Measurements from ENCODE around the gene ULK1. TPM values are rescaled to one million over a fixed set of nuclear protein-coding genes. Genes with fewer than 3 reads are reported as not detected.

ULK1 gene
- total RNA-seq, 1 experiment from 2014 or later: 21.7 TPM

DNA sequence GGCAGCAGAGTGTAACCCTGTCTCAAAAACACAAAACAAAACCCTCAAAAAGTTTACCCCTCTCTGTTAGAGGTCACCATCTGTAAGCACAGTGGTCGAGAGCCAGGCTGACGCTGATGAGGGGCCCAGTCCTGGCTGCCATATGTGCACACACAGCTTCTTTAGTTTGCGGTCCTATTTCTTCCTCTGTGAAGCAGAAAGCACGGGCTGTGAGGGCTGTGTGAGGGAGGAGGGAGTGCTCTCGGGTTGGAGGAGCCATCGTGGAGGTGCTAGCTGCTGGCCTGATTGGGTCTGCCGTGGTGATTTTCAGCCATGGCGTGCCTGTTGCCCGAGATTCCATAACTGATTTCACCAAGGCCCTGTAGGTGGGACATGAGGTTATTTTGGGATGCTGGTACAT is 3.5 kb downstream of the ULK1 start:
- no TSS peak for BruUV-seq (replicated peaks)
- POLR2A ChIA-PET: interaction anchor here (1.6 to 2.6 kb wide), 3 partner anchors 10 to 59 kb away, joined by 3 to 14 read pairs (median 3); no protein-coding TSS in a partner anchor

DNA sequence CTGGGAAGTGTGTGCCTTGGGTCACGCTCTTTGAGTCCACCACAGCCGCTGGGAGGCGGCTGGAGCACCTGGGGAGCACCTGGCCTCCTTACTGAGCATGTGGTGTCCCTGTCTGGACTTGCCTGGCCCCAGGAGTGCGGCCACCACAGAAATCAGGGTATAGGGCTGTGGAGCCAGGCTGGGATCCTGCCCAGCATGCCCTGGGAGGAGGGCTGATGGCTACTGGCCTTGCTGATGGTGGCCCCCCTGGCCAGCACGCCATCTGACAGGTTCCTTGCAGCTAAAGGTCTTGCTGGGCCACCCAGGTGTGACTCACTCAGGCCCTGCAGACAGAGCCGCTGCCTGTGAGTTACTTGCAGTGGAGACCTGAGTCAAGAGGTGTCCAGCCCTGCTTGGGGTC is 6.0 kb downstream of the ULK1 start:
- H3K27ac Mint-ChIP-seq (ENCODE audit: low read depth, unreplicated experiment): no peak overlapping the region
- no TSS peak for BruUV-seq (replicated peaks)
- DNase-seq (ENCODE audit: unreplicated experiment): peak; percentile 53
- H3K9me3 Mint-ChIP-seq (ENCODE audit: unreplicated experiment): no peaks in the 10 kb centered on the region
- H3K36me3 Mint-ChIP-seq (ENCODE audit: insufficient read depth, unreplicated experiment): peaks cover 27% of the 10 kb centered on the region
- intact Hi-C loops (cut with micrococcal nuclease): no loop called here
- TF ChIP-seq, protein P1, sequence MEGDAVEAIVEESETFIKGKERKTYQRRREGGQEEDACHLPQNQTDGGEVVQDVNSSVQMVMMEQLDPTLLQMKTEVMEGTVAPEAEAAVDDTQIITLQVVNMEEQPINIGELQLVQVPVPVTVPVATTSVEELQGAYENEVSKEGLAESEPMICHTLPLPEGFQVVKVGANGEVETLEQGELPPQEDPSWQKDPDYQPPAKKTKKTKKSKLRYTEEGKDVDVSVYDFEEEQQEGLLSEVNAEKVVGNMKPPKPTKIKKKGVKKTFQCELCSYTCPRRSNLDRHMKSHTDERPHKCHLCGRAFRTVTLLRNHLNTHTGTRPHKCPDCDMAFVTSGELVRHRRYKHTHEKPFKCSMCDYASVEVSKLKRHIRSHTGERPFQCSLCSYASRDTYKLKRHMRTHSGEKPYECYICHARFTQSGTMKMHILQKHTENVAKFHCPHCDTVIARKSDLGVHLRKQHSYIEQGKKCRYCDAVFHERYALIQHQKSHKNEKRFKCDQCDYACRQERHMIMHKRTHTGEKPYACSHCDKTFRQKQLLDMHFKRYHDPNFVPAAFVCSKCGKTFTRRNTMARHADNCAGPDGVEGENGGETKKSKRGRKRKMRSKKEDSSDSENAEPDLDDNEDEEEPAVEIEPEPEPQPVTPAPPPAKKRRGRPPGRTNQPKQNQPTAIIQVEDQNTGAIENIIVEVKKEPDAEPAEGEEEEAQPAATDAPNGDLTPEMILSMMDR (IDR thresholded peaks at IDR 0.05; ENCODE audit: unreplicated experiment): no peak
- peaks cover 19% of the 10 kb centered on the region for H3K4me1 Mint-ChIP-seq (ENCODE audit: insufficient read depth, unreplicated experiment)
- ChIA-PET POLR2A (interaction anchor here (0.6 to 3.3 kb wide), 5 partner anchors 22 to 70 kb away, joined by 3 to 11 read pairs (median 4); no protein-coding TSS in a partner anchor), CTCF (interaction anchor here (1.1 to 1.2 kb wide), 2 partner anchors 38 to 63 kb away, joined by 3 to 4 read pairs; no protein-coding TSS in a partner anchor)
- no peaks in the 10 kb centered on the region for H3K27me3 Mint-ChIP-seq (ENCODE audit: insufficient read depth, unreplicated experiment)
- H3K4me3 Mint-ChIP-seq (ENCODE audit: unreplicated experiment): no peak overlapping the region

More for the DNA sequence above, 3.5 kb downstream of the ULK1 start:
- no peaks in the 10 kb centered on the region for H3K9me3 Mint-ChIP-seq (ENCODE audit: unreplicated experiment)
- TF ChIP-seq, protein P1 (IDR thresholded peaks at IDR 0.05; ENCODE audit: unreplicated experiment): no peak
- H3K4me1 Mint-ChIP-seq (ENCODE audit: insufficient read depth, unreplicated experiment): peaks cover 19% of the 10 kb centered on the region
- H3K27me3 Mint-ChIP-seq (ENCODE audit: insufficient read depth, unreplicated experiment): no peaks in the 10 kb centered on the region
- intact Hi-C loops (cut with micrococcal nuclease): loop anchor here (2.0 kb wide), 1 partner anchor 31 kb away; the partner anchor contains the start of gene PUS1
- no peak overlapping the region for H3K27ac Mint-ChIP-seq (ENCODE audit: low read depth, unreplicated experiment)
- H3K4me3 Mint-ChIP-seq (ENCODE audit: unreplicated experiment): no peak overlapping the region
- CTCF ChIA-PET: interaction anchor here (0.6 to 2.0 kb wide), 3 partner anchors 10 to 62 kb away, joined by 3 to 10 read pairs (median 5); no protein-coding TSS in a partner anchor
- H3K36me3 Mint-ChIP-seq (ENCODE audit: insufficient read depth, unreplicated experiment): peaks cover 27% of the 10 kb centered on the region
- DNase-seq (ENCODE audit: unreplicated experiment): no peak

DNA sequence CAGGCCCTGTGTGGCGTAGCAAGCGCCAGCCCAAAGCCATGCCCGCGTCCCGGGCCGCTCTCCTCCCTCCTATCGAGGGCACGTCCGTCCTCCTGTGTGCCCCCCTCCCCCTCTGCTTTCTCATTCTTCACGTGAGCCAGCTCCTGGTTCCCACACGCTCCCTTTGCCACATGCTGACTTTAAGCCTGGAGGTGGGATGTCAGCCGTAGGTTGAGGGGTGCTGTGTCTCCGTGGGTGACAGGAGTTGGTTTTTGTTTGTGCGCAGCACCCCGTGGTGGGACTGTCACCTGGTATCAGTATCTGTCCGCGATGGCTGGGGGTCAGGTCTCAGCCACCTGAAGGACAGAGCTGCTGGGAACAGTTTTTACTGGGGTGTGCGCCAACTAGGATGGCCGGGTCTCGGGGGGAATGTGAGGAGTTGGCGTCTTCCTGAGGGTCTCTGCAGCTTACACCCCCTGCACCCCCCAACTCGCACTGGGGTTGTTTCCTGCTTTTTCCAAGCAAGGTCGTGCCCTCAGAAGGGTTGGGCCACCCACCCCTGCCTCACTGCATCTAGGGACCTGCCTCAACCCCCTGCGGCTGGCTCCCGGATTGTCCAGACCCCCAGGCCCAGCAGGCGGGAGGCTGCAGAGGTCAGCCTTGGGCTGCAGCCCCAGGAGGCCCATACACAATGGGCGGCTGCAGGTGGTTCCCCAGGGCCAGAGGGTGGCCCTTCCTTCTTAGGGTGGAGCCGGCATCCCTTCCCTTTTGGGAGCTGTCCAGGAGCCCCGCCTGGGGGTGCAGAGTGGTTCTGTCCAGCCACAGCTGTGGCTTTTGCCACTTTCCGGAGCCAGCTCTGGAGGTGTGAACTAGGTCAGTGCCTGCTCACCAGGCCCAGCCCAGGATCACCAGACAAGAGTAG is 7.3 kb downstream of the ULK1 start:
- no peaks in the 10 kb centered on the region for H3K27me3 Mint-ChIP-seq (ENCODE audit: insufficient read depth, unreplicated experiment)
- DNase-seq (ENCODE audit: unreplicated experiment): peak; percentile 68
- no TSS peak for BruUV-seq (replicated peaks)
- ChIA-PET POLR2A (interaction anchor here (0.6 to 3.3 kb wide), 5 partner anchors 27 to 49 kb away, joined by 3 to 11 read pairs (median 4); partner anchors contain the start of gene EP400), CTCF (interaction anchor here (1.0 kb wide), 1 partner anchor 27 kb away, joined by 3 read pairs; no protein-coding TSS in a partner anchor)
- TF ChIP-seq, protein P1 (IDR thresholded peaks at IDR 0.05; ENCODE audit: unreplicated experiment): no peak
- intact Hi-C loops (cut with micrococcal nuclease): no loop called here
- peaks cover 21% of the 10 kb centered on the region for H3K36me3 Mint-ChIP-seq (ENCODE audit: insufficient read depth, unreplicated experiment)
- no peak overlapping the region for H3K4me3 Mint-ChIP-seq (ENCODE audit: unreplicated experiment)
- peaks cover 19% of the 10 kb centered on the region for H3K4me1 Mint-ChIP-seq (ENCODE audit: insufficient read depth, unreplicated experiment)
- H3K27ac Mint-ChIP-seq (ENCODE audit: low read depth, unreplicated experiment): peak overlapping the region; percentile 46
- H3K9me3 Mint-ChIP-seq (ENCODE audit: unreplicated experiment): no peaks in the 10 kb centered on the region

Data from MCF 10A (cell line).